ENCODE data around the gene ACP3.
"Not testable (repeated sequence)": the region's sequence is repeated elsewhere in the genome, so short reads cannot be mapped to it uniquely, and the experiment has no call there.

The ACP3 gene

GRCh38 chr3:132396255-132396654 lies 79.0 kb downstream of the ACP3 start:
- no peaks in the 10 kb centered on the region for H3K27me3 ChIP-seq (ENCODE audit: control insufficient read depth, insufficient read depth, low read length)
- no peak overlapping the region for H3K27ac ChIP-seq (ENCODE audit: low read length)
- no peaks in the 10 kb centered on the region for H3K9me3 ChIP-seq (ENCODE audit: control insufficient read depth, low read depth, low read length)
- H3K9ac ChIP-seq (ENCODE audit: low read length): no peak overlapping the region
- no peak overlapping the region for H3K4me3 ChIP-seq (ENCODE audit: low read length)
- H3K36me3 ChIP-seq (ENCODE audit: control insufficient read depth, low read depth, low read length): no peaks in the 10 kb centered on the region
- peaks cover 4% of the 10 kb centered on the region for H3K4me1 ChIP-seq (ENCODE audit: control insufficient read depth, low read depth, low read length)

- H3K4me1 ChIP-seq (ENCODE audit: control insufficient read depth, low read depth, low read length); H3K27me3 ChIP-seq (ENCODE audit: control insufficient read depth, insufficient read depth, low read length); H3K4me3 ChIP-seq (ENCODE audit: low read length); H3K9me3 ChIP-seq (ENCODE audit: control insufficient read depth, low read depth, low read length); H3K27ac ChIP-seq (ENCODE audit: low read length); H3K36me3 ChIP-seq (ENCODE audit: control insufficient read depth, low read depth, low read length); H3K9ac ChIP-seq (ENCODE audit: low read length): not testable (repeated sequence)
Measured at GRCh38 chr3:132396776-132397175, 79.6 kb downstream of the ACP3 start.

GRCh38 chr3:132399054-132399929 lies 82.1 kb downstream of the ACP3 start:
- Histone ChIP-seq H3K27ac (ENCODE audit: low read length) (no peak overlapping the region), H3K36me3 (ENCODE audit: control insufficient read depth, low read depth, low read length) (no peaks in the 10 kb centered on the region), H3K27me3 (ENCODE audit: control insufficient read depth, insufficient read depth, low read length) (no peaks in the 10 kb centered on the region), H3K4me3 (ENCODE audit: low read length) (no peak overlapping the region), H3K9ac (ENCODE audit: low read length) (no peak overlapping the region), H3K9me3 (ENCODE audit: control insufficient read depth, low read depth, low read length) (no peaks in the 10 kb centered on the region), H3K4me1 (ENCODE audit: control insufficient read depth, low read depth, low read length) (peaks cover 4% of the 10 kb centered on the region)

- Histone ChIP-seq H3K36me3 (ENCODE audit: control insufficient read depth, low read depth, low read length) (no peaks in the 10 kb centered on the region), H3K27me3 (ENCODE audit: control insufficient read depth, insufficient read depth, low read length) (no peaks in the 10 kb centered on the region), H3K27ac (ENCODE audit: low read length) (no peak overlapping the region), H3K4me3 (ENCODE audit: low read length) (no peak overlapping the region), H3K4me1 (ENCODE audit: control insufficient read depth, low read depth, low read length) (no peaks in the 10 kb centered on the region), H3K9ac (ENCODE audit: low read length) (no peak overlapping the region), H3K9me3 (ENCODE audit: control insufficient read depth, low read depth, low read length) (no peaks in the 10 kb centered on the region)
Measured at GRCh38 chr3:132401255-132401654, 84.0 kb downstream of the ACP3 start.

- H3K27me3 ChIP-seq (ENCODE audit: control insufficient read depth, insufficient read depth, low read length): no peaks in the 10 kb centered on the region
- H3K36me3 ChIP-seq (ENCODE audit: control insufficient read depth, low read depth, low read length): no peaks in the 10 kb centered on the region
- H3K9ac ChIP-seq (ENCODE audit: low read length): no peak overlapping the region
- no peaks in the 10 kb centered on the region for H3K9me3 ChIP-seq (ENCODE audit: control insufficient read depth, low read depth, low read length)
- H3K27ac ChIP-seq (ENCODE audit: low read length): no peak overlapping the region
- no peak overlapping the region for H3K4me3 ChIP-seq (ENCODE audit: low read length)
- H3K4me1 ChIP-seq (ENCODE audit: control insufficient read depth, low read depth, low read length): no peaks in the 10 kb centered on the region
Measured at GRCh38 chr3:132404276-132404675, 87.1 kb downstream of the ACP3 start.

- Histone ChIP-seq H3K4me1 (ENCODE audit: control insufficient read depth, low read depth, low read length) (no peaks in the 10 kb centered on the region), H3K27me3 (ENCODE audit: control insufficient read depth, insufficient read depth, low read length) (no peaks in the 10 kb centered on the region), H3K36me3 (ENCODE audit: control insufficient read depth, low read depth, low read length) (no peaks in the 10 kb centered on the region), H3K4me3 (ENCODE audit: low read length) (no peak overlapping the region), H3K27ac (ENCODE audit: low read length) (no peak overlapping the region), H3K9me3 (ENCODE audit: control insufficient read depth, low read depth, low read length) (no peaks in the 10 kb centered on the region), H3K9ac (ENCODE audit: low read length) (no peak overlapping the region)
Measured at GRCh38 chr3:132405188-132405587, 88.0 kb downstream of the ACP3 start.

GRCh38 chr3:132405609-132406299 lies 88.5 kb downstream of the ACP3 start:
- Histone ChIP-seq H3K27me3 (ENCODE audit: control insufficient read depth, insufficient read depth, low read length) (no peaks in the 10 kb centered on the region), H3K9ac (ENCODE audit: low read length) (no peak overlapping the region), H3K27ac (ENCODE audit: low read length) (no peak overlapping the region), H3K36me3 (ENCODE audit: control insufficient read depth, low read depth, low read length) (no peaks in the 10 kb centered on the region), H3K4me3 (ENCODE audit: low read length) (no peak overlapping the region), H3K9me3 (ENCODE audit: control insufficient read depth, low read depth, low read length) (no peaks in the 10 kb centered on the region), H3K4me1 (ENCODE audit: control insufficient read depth, low read depth, low read length) (no peaks in the 10 kb centered on the region)

GRCh38 chr3:132406587-132406986 lies 89.4 kb downstream of the ACP3 start:
- no peak overlapping the region for H3K27ac ChIP-seq (ENCODE audit: low read length)
- no peak overlapping the region for H3K4me3 ChIP-seq (ENCODE audit: low read length)
- H3K4me1 ChIP-seq (ENCODE audit: control insufficient read depth, low read depth, low read length): no peaks in the 10 kb centered on the region
- no peak overlapping the region for H3K9ac ChIP-seq (ENCODE audit: low read length)
- H3K9me3 ChIP-seq (ENCODE audit: control insufficient read depth, low read depth, low read length): no peaks in the 10 kb centered on the region
- H3K36me3 ChIP-seq (ENCODE audit: control insufficient read depth, low read depth, low read length): no peaks in the 10 kb centered on the region
- H3K27me3 ChIP-seq (ENCODE audit: control insufficient read depth, insufficient read depth, low read length): no peaks in the 10 kb centered on the region

- Histone ChIP-seq H3K9ac (ENCODE audit: low read length) (no peak overlapping the region), H3K4me1 (ENCODE audit: control insufficient read depth, low read depth, low read length) (no peaks in the 10 kb centered on the region), H3K27ac (ENCODE audit: low read length) (no peak overlapping the region), H3K27me3 (ENCODE audit: control insufficient read depth, insufficient read depth, low read length) (no peaks in the 10 kb centered on the region), H3K9me3 (ENCODE audit: control insufficient read depth, low read depth, low read length) (no peaks in the 10 kb centered on the region), H3K4me3 (ENCODE audit: low read length) (no peak overlapping the region), H3K36me3 (ENCODE audit: control insufficient read depth, low read depth, low read length) (no peaks in the 10 kb centered on the region)
Measured at GRCh38 chr3:132407025-132407424, 89.8 kb downstream of the ACP3 start.
